OCI-LY1 (cell line): Measurements from ENCODE around the gene MTERF1.

Experiments used
- H2AFZ ChIP-seq: fragments of 200-600 bp; sonication (generic), shearing (Covaris generic); 2 replicates; pipeline ENCODE4 v1.6.0; 2014; ENCODE audit warnings: antibody characterized with exemption, mild to moderate bottlenecking, low read length
- H3F3A ChIP-seq: fragments of 200-600 bp; sonication (generic), shearing (Covaris generic); 2 replicates; pipeline ENCODE4 v1.6.0; 2014; ENCODE audit warnings: mild to moderate bottlenecking, antibody characterized with exemption, low read length, moderate library complexity; ENCODE audit not compliant: insufficient read depth
- H3K27ac ChIP-seq: fragments of 200-600 bp; sonication (generic); 2 replicates; pipeline ENCODE4 v1.5.1; 2014; ENCODE audit warnings: low read length, mixed run types, mild to moderate bottlenecking, low read depth; ENCODE audit not compliant: poor library complexity, severe bottlenecking
- H3K27me3 ChIP-seq: fragments of 200-600 bp; sonication (generic); 2 replicates; pipeline ENCODE4 v1.6.0; 2014; ENCODE audit warnings: antibody characterized with exemption, mild to moderate bottlenecking, low read length, moderate library complexity; ENCODE audit not compliant: insufficient read depth
- H3K36me3 ChIP-seq: fragments of 200-600 bp; sonication (generic); 2 replicates; pipeline ENCODE4 v1.6.1; 2014; ENCODE audit warnings: mild to moderate bottlenecking, antibody characterized with exemption, low read length, moderate library complexity, mixed read lengths; ENCODE audit not compliant: insufficient read depth
- H3K4me1 ChIP-seq: fragments of 200-600 bp; sonication (generic); 2 replicates; pipeline ENCODE4 v1.5.1; 2014; ENCODE audit warnings: mild to moderate bottlenecking, low read length, moderate library complexity; ENCODE audit not compliant: insufficient read depth, severe bottlenecking
- H3K4me2 ChIP-seq: fragments of 200-600 bp; sonication (generic), shearing (Covaris generic); 2 replicates; pipeline ENCODE4 v1.6.1; 2014; ENCODE audit warnings: low read length
- H3K4me3 ChIP-seq: fragments of 200-600 bp; sonication (generic); 2 replicates; pipeline ENCODE4 v1.5.1; 2014; ENCODE audit warnings: low read length, low read depth, mild to moderate bottlenecking, mixed read lengths; ENCODE audit not compliant: poor library complexity, severe bottlenecking
- H3K79me2 ChIP-seq: fragments of 200-600 bp; shearing (Covaris generic); 2 replicates; pipeline ENCODE4 v1.6.1; 2016; ENCODE audit warnings: mixed run types, low read length, mixed read lengths; ENCODE audit not compliant: insufficient read depth
- H3K9ac ChIP-seq: fragments of 200-600 bp; sonication (generic), shearing (Covaris generic); 2 replicates; pipeline ENCODE4 v1.6.1; 2014; ENCODE audit warnings: mild to moderate bottlenecking, low read length, mixed read lengths
- H3K9me2 ChIP-seq: fragments of 200-600 bp; sonication (generic), shearing (Covaris generic); 2 replicates; pipeline ENCODE4 v1.6.1; 2014; ENCODE audit warnings: low read depth, mild to moderate bottlenecking, low read length, mixed read lengths
- H3K9me3 ChIP-seq: fragments of 200-600 bp; shearing (Covaris generic); 2 replicates; pipeline ENCODE4 v1.6.1; 2014; ENCODE audit warnings: low read length, mixed read lengths
- H4K20me1 ChIP-seq: fragments of 200-600 bp; sonication (generic), shearing (Covaris generic); 2 replicates; pipeline ENCODE4 v1.6.0; 2016; ENCODE audit warnings: mild to moderate bottlenecking, low read length; ENCODE audit not compliant: insufficient read depth
- CTCF ChIP-seq: fragments of 200-600 bp; sonication (generic), shearing (Covaris generic); IDR thresholded peaks from 2 replicates; pipeline ENCODE4 v1.5.1; 2017; ENCODE audit warnings: mild to moderate bottlenecking, antibody characterized with exemption, low read length, moderate library complexity, mixed read lengths
- EZH2 ChIP-seq: fragments of 200-600 bp; sonication (generic), shearing (Covaris generic); IDR thresholded peaks from 2 replicates; pipeline ENCODE4 v1.8.0; 2017; ENCODE audit warnings: borderline replicate concordance, mixed run types, mild to moderate bottlenecking, antibody characterized with exemption, low read length, moderate library complexity, mixed read lengths

The MTERF1 gene

GRCh38 chr7:91915401-91916050, 35.0 kb upstream of the MTERF1 start:
- Histone ChIP-seq H2AFZ (no peak overlapping the region), H3K9me2 (no peaks in the 10 kb centered on the region), H3K4me1 (peaks cover 6% of the 10 kb centered on the region), H4K20me1 (no peaks in the 10 kb centered on the region), H3K9me3 (no peaks in the 10 kb centered on the region), H3K36me3 (no peaks in the 10 kb centered on the region), H3K79me2 (no peaks in the 10 kb centered on the region), H3F3A (no peaks in the 10 kb centered on the region), H3K27me3 (no peaks in the 10 kb centered on the region), H3K4me2 (no peak overlapping the region), H3K27ac (no peak overlapping the region), H3K4me3 (no peak overlapping the region), H3K9ac (no peak overlapping the region)
- TF ChIP-seq EZH2 (no peak), CTCF (no peak)

GRCh38 chr7:91913612-91914011, 33.1 kb upstream of the MTERF1 start:
- Histone ChIP-seq H3K9ac (no peak overlapping the region), H3K27ac (no peak overlapping the region), H3K27me3 (no peaks in the 10 kb centered on the region), H3K4me2 (no peak overlapping the region), H3F3A (no peaks in the 10 kb centered on the region), H3K36me3 (no peaks in the 10 kb centered on the region), H2AFZ (no peak overlapping the region), H3K9me3 (no peaks in the 10 kb centered on the region), H3K4me3 (no peak overlapping the region), H3K4me1 (peaks cover 6% of the 10 kb centered on the region), H4K20me1 (no peaks in the 10 kb centered on the region), H3K79me2 (no peaks in the 10 kb centered on the region), H3K9me2 (no peaks in the 10 kb centered on the region)
- TF ChIP-seq EZH2: no peak
- TF ChIP-seq CTCF: no peak

- peak overlapping the region; percentile 91; the same call in 1 of the 2 replicates for H2AFZ ChIP-seq
- no peak for TF ChIP-seq CTCF
- TF ChIP-seq EZH2: no peak
- H3K9ac ChIP-seq: no peak overlapping the region
- no peaks in the 10 kb centered on the region for H3K9me3 ChIP-seq
- no peaks in the 10 kb centered on the region for H3K9me2 ChIP-seq
- no peaks in the 10 kb centered on the region for H3K27me3 ChIP-seq
- H3K4me3 ChIP-seq: no peak overlapping the region
- peaks cover 6% of the 10 kb centered on the region for H3K4me1 ChIP-seq
- H3K79me2 ChIP-seq: no peaks in the 10 kb centered on the region
- no peak overlapping the region for H3K4me2 ChIP-seq
- no peaks in the 10 kb centered on the region for H3K36me3 ChIP-seq
- no peak overlapping the region for H3K27ac ChIP-seq
- no peaks in the 10 kb centered on the region for H4K20me1 ChIP-seq
- no peaks in the 10 kb centered on the region for H3F3A ChIP-seq
Measured at GRCh38 chr7:91912494-91912893, 32.0 kb upstream of the MTERF1 start.
